K562 (cell line): ENCODE results near the gene PRKAA1. TPM values are rescaled to one million over a fixed set of nuclear protein-coding genes. Genes with fewer than 3 reads are reported as not detected.

ENCODE experiments used
- ATF4 ChIP-seq: fragments of 450-650 bp; formaldehyde crosslinking; IDR thresholded peaks from 2 replicates; pipeline ENCODE4 v1.4.0; 2022; ENCODE audit warnings: mild to moderate bottlenecking, moderate library complexity
- CHD2 ChIP-seq: IDR thresholded peaks from 2 replicates; pipeline ENCODE4 v1.6.1; 2011; ENCODE audit warnings: low read depth, low read length
- GATA2 ChIP-seq: sonication (generic); formaldehyde crosslinking; IDR thresholded peaks from 2 replicates; pipeline ENCODE4 v1.4.0; 2020; ENCODE audit warnings: mild to moderate bottlenecking, missing genetic modification reagents
- HEY1 ChIP-seq: fragments of 250-450 bp; sonication (Bioruptor Pico); IDR thresholded peaks from 2 replicates; pipeline ENCODE4 v1.5.0; 2020; ENCODE audit warnings: mild to moderate bottlenecking, moderate library complexity, borderline replicate concordance
- NFE2 ChIP-seq: IDR thresholded peaks from 2 replicates; pipeline ENCODE4 v1.6.1; 2014; ENCODE audit warnings: antibody characterized with exemption, low read depth
- NR2C1 ChIP-seq, 2 experiments: fragments of 450-650 bp; IDR thresholded peaks; 2 replicates each; pipeline ENCODE4 v1.6.1; 2017; ENCODE audit warnings: mild to moderate bottlenecking in 2 of 2, antibody characterized with exemption in 1 of 2, inconsistent platforms in 1 of 2, missing compliant biosample characterization in 1 of 2, missing genetic modification characterization in 1 of 2
- RBM39 ChIP-seq: fragments of 200-400 bp; formaldehyde crosslinking; optimal IDR thresholded peaks from 2 replicates; pipeline ENCODE3; 2018; ENCODE audit warnings: low read depth, low read length
- RNF219 ChIP-seq: fragments of 250-450 bp; sonication (Bioruptor Pico); IDR thresholded peaks from 2 replicates; pipeline ENCODE4 v1.5.0; 2022; ENCODE audit warnings: mild to moderate bottlenecking
- U2AF1 ChIP-seq: fragments of 200-400 bp; formaldehyde crosslinking; optimal IDR thresholded peaks from 2 replicates; pipeline ENCODE3; 2017; ENCODE audit warnings: mild to moderate bottlenecking, low read depth, low read length, moderate library complexity
- ZFP36 ChIP-seq: fragments of 150-350 bp; IDR thresholded peaks from 2 replicates; pipeline ENCODE4 v1.6.1; 2018; ENCODE audit warnings: low read length, low read depth; ENCODE audit not compliant: partially characterized antibody
- polyA plus RNA-seq, 8 experiments: library from polyadenylated mRNA; depleted of rRNA in 4 of 8; stranded (reverse) in 5 of 8; unstranded in 3 of 8; fragments of >200 nt; fragmentation: Nextera tagmentation in 2 of 8; fragmentation: Illumina TruSeq in 1 of 8; extraction: Ambion mirVana in 2 of 8; extraction: Trizol in 1 of 8; gene quantifications; 2 replicates each; pipeline versions ENCODE4 v1.2.1 to v1.2.3, GENCODE V29; 2011 to 2014; ENCODE audit warnings: inconsistent platforms in 1 of 8, missing spikeins in 1 of 8
- total RNA-seq, 7 experiments: library from RNA; depleted of rRNA in 6 of 7; stranded (reverse); fragments of >200 nt in 6 of 7; fragmentation: Illumina TruSeq in 2 of 7; extraction: Trizol in 2 of 7; gene quantifications; 2 replicates each; pipeline versions ENCODE4 v1.2.1 to v1.2.3, GENCODE V29; 2011 to 2021; ENCODE audit warnings: low replicate concordance in 1 of 7
- TF ChIP-seq, protein P1 (sequence below): sonication (generic); formaldehyde crosslinking; IDR thresholded peaks from 2 replicates; pipeline ENCODE4 v1.8.1; 2023; ENCODE audit warnings: missing genetic modification reagents, mild to moderate bottlenecking, borderline replicate concordance
- TF ChIP-seq, protein P2 (sequence below): sonication (generic); formaldehyde crosslinking; IDR thresholded peaks from 2 replicates; pipeline ENCODE4 v1.8.0; 2023; ENCODE audit warnings: missing genetic modification reagents, mild to moderate bottlenecking, borderline replicate concordance

Gene PRKAA1
- total and polyA plus RNA-seq, 9 of the 15 experiments (the other 6 are each of a cell fraction or from before 2014, with no cell fraction given): 24.5 to 84.0 (median 51.4) TPM

DNA sequence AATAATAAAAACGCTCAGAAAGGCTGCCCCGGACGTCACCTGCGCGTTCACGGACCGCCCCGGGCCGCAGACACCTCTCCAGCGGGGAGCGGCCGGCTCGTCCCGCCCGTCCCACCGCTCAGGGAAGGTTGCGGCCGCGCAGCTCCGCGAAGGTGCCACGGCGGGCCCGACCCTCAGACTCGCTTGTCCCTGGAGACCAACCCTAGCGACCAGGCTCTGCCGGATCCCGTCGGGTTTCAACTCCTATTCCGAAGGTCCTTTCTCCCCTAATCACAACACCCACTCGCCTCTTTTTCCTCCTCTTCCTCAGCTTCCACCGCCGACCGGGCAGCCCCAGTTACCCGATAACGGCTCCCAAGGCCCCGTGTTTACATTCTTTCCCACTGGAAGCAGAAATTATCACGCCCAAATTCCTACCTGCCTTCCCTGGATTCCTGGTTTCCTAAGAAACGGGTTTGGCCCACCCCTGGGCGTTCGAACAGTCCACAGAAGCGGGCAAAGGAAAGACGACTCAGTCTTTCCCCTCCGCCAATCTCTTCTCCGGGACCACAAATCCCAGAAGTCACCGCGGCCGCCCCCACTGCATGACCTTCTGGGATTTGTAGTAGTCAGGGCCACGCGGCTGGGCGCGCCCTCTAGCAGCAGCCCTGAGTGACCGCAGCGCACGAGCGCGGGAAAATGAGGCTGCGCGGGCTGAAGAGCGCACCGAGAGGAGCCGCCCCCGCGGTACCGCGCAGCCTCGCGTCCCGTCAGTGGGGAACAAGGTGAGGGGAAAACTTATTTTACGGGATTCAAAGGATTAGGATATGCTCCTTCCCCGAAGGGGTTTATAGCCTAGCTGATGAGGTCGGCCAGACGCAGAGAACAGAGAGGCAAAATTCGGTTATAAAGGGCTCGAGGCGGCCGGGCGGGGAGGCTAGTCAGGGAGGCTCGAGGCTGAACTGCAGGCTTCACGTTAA lies 42.5 kb downstream of the PRKAA1 start, which contains the start of gene TTC33 (continued):
- peak; percentile 61; the same call in 1 of the 2 replicates for TF ChIP-seq ATF4
- TF ChIP-seq RNF219 (CRISPR knock-in tag): no peak
- TF ChIP-seq, protein P1, sequence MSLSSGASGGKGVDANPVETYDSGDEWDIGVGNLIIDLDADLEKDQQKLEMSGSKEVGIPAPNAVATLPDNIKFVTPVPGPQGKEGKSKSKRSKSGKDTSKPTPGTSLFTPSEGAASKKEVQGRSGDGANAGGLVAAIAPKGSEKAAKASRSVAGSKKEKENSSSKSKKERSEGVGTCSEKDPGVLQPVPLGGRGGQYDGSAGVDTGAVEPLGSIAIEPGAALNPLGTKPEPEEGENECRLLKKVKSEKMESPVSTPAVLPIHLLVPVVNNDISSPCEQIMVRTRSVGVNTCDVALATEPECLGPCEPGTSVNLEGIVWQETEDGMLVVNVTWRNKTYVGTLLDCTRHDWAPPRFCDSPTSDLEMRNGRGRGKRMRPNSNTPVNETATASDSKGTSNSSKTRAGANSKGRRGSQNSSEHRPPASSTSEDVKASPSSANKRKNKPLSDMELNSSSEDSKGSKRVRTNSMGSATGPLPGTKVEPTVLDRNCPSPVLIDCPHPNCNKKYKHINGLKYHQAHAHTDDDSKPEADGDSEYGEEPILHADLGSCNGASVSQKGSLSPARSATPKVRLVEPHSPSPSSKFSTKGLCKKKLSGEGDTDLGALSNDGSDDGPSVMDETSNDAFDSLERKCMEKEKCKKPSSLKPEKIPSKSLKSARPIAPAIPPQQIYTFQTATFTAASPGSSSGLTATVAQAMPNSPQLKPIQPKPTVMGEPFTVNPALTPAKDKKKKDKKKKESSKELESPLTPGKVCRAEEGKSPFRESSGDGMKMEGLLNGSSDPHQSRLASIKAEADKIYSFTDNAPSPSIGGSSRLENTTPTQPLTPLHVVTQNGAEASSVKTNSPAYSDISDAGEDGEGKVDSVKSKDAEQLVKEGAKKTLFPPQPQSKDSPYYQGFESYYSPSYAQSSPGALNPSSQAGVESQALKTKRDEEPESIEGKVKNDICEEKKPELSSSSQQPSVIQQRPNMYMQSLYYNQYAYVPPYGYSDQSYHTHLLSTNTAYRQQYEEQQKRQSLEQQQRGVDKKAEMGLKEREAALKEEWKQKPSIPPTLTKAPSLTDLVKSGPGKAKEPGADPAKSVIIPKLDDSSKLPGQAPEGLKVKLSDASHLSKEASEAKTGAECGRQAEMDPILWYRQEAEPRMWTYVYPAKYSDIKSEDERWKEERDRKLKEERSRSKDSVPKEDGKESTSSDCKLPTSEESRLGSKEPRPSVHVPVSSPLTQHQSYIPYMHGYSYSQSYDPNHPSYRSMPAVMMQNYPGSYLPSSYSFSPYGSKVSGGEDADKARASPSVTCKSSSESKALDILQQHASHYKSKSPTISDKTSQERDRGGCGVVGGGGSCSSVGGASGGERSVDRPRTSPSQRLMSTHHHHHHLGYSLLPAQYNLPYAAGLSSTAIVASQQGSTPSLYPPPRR (CRISPR knock-in tag): peak; percentile 66; the same call in 1 of the 2 replicates
- TF ChIP-seq NR2C1 (IDR thresholded peaks at IDR 0.05): peak; percentile 90
- TF ChIP-seq NR2C1 (tag; IDR thresholded peaks at IDR 0.05): peak; percentile 96
- TF ChIP-seq HEY1 (CRISPR knock-in tag): no peak
- peak; percentile 32 for TF ChIP-seq CHD2
- TF ChIP-seq, protein P2, sequence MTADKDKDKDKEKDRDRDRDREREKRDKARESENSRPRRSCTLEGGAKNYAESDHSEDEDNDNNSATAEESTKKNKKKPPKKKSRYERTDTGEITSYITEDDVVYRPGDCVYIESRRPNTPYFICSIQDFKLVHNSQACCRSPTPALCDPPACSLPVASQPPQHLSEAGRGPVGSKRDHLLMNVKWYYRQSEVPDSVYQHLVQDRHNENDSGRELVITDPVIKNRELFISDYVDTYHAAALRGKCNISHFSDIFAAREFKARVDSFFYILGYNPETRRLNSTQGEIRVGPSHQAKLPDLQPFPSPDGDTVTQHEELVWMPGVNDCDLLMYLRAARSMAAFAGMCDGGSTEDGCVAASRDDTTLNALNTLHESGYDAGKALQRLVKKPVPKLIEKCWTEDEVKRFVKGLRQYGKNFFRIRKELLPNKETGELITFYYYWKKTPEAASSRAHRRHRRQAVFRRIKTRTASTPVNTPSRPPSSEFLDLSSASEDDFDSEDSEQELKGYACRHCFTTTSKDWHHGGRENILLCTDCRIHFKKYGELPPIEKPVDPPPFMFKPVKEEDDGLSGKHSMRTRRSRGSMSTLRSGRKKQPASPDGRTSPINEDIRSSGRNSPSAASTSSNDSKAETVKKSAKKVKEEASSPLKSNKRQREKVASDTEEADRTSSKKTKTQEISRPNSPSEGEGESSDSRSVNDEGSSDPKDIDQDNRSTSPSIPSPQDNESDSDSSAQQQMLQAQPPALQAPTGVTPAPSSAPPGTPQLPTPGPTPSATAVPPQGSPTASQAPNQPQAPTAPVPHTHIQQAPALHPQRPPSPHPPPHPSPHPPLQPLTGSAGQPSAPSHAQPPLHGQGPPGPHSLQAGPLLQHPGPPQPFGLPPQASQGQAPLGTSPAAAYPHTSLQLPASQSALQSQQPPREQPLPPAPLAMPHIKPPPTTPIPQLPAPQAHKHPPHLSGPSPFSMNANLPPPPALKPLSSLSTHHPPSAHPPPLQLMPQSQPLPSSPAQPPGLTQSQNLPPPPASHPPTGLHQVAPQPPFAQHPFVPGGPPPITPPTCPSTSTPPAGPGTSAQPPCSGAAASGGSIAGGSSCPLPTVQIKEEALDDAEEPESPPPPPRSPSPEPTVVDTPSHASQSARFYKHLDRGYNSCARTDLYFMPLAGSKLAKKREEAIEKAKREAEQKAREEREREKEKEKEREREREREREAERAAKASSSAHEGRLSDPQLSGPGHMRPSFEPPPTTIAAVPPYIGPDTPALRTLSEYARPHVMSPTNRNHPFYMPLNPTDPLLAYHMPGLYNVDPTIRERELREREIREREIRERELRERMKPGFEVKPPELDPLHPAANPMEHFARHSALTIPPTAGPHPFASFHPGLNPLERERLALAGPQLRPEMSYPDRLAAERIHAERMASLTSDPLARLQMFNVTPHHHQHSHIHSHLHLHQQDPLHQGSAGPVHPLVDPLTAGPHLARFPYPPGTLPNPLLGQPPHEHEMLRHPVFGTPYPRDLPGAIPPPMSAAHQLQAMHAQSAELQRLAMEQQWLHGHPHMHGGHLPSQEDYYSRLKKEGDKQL (CRISPR knock-in tag): no peak
- no peak; the same call in 1 of the 2 replicates for TF ChIP-seq GATA2 (CRISPR knock-in tag)
- no peak for TF ChIP-seq ZFP36
- no peak for TF ChIP-seq U2AF1
- no peak for TF ChIP-seq RBM39
- TF ChIP-seq NFE2: peak; percentile 38; the same call in 1 of the 2 replicates
